Measurements from ENCODE around the gene FAM107B.
"Not testable (repeated sequence)": the region's sequence is repeated elsewhere in the genome, so short reads cannot be mapped to it uniquely, and the experiment has no call there.

FAM107B gene

DNA sequence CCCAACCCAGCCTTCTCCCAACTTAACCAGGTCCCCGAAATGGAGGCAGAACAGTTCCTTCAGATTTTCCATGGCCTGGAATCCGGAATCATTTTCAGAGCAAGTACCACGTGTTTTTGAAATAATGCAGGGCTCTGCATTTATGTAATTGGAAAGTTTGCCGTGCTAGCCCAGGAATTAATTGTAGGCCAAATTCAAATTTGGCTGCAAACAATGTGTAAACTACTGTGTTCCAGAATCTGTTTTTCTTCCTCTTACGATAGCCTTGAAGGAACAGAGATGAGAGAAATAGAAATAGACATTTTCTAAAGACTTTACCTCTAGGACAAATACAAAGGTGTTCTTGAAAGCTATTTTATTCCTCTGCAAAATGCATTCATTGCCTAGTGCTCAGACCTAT is 77.4 kb downstream of the FAM107B start:
- Mint-ChIP-seq H3K36me3 (no peaks in the 10 kb centered on the region), H3K9me3 (no peaks in the 10 kb centered on the region), H3K27ac (no peak overlapping the region), H3K4me1 (peaks cover 16% of the 10 kb centered on the region), H3K27me3 (no peaks in the 10 kb centered on the region), H3K4me3 (no peak overlapping the region)
- no peak for ATAC-seq

- ATAC-seq, result no peak
- no peaks in the 10 kb centered on the region for H3K9me3 Mint-ChIP-seq
Observed at GRCh38 chr10:14696821-14697220, 77.9 kb downstream of the FAM107B start.

DNA sequence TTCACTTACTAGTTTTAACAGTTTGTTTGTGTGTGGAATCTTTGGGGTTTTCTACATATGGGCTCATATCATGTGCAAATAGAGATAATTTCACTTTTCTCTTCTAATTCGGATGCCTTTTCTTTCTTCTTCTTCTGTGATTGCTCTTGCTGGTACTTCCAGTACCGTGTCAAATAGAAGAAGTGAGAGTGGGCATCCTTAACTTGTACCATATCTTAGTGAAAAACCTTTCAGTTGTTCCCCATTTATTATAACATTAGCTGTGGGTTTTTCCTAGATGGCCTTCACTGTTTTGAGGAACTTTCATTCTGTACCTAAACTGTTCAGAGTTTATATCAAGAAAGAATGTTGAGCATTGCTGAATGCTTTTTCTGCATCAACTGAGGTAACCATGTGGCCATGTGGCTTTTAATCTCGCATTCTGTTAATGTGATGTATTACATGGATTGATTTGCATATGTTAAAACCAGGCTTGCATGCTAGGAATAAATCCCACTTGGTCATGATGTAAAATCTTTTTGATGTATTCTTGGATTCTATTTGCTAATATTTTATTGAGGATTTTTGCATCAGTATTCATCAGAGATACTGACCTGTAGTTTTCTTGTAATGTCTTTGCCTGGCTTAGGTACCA is 78.7 kb downstream of the FAM107B start:
- Mint-ChIP-seq H3K9me3 (no peaks in the 10 kb centered on the region), H3K27me3 (no peaks in the 10 kb centered on the region), H3K4me3 (no peak overlapping the region), H3K36me3 (no peaks in the 10 kb centered on the region), H3K27ac (no peak overlapping the region), H3K4me1 (peaks cover 16% of the 10 kb centered on the region)
- ATAC-seq, result no peak

More at GRCh38 chr10:14696821-14697220, 77.9 kb downstream of the FAM107B start:
- Mint-ChIP-seq H3K4me1 (peaks cover 16% of the 10 kb centered on the region), H3K36me3 (no peaks in the 10 kb centered on the region), H3K27ac (no peak overlapping the region), H3K27me3 (no peaks in the 10 kb centered on the region), H3K4me3 (no peak overlapping the region)

DNA sequence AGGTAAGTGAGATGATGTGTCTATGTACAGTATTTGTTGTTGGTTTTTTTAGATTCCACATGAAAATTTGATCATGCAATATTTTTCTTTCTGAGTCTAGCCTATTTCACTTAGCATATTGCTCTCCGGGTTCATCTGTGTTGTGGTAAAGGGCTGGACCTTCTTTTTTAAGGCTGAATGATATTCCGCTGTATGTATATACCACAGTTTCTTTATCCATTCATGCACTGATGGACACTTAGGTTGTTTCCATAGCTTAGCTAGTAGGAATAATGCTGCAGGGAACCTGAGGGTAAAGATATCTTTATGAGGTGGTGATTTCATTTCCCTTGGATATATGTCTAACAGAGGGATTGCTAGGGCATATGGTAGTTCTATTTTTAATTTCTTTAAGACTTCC is 80.8 kb downstream of the FAM107B start:
- peaks cover 22% of the 10 kb centered on the region for H3K4me1 Mint-ChIP-seq
- ATAC-seq, result no peak
- no peak overlapping the region for H3K27ac Mint-ChIP-seq
- H3K36me3 Mint-ChIP-seq, result no peaks in the 10 kb centered on the region
- no peaks in the 10 kb centered on the region for H3K27me3 Mint-ChIP-seq
- no peaks in the 10 kb centered on the region for H3K9me3 Mint-ChIP-seq
- H3K4me3 Mint-ChIP-seq, result no peak overlapping the region

DNA sequence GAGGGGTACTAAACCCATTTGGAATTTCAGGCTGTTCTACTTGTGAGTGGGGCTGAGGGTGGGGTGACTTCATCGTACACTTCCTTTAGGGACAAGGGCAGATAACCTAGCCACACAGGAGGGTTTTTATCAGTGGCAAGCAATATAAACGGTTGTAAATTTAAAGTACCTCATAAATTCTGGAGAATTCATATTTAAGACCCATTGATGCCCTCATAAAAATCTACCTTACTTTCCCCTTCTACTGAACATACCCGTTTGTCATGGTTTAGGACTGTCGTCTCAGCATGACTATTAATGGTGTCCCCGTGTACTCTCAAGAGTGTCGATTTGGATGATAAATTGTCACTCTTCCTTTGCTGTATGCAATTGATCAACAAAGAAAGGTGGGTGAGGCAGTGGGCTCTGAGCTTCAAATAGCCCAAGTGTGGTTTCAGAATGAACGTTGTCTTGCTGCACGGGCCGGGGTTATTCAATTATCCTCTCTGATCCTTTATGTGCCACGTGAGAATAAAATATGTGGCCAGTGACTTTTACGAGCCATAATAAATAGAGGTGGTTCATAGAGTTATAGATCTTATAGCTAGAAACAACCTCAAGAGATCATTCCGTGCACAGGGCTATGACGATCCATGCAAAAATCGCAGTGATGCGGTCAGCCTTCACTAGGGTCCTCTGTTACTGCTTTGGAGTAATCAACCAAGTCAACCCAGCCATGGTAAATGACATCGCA is 82.2 kb downstream of the FAM107B start:
- no peak overlapping the region for H3K27ac Mint-ChIP-seq
- no peaks in the 10 kb centered on the region for H3K36me3 Mint-ChIP-seq
- H3K27me3 Mint-ChIP-seq, result no peaks in the 10 kb centered on the region
- H3K9me3 Mint-ChIP-seq, result no peaks in the 10 kb centered on the region
- H3K4me1 Mint-ChIP-seq, result peaks cover 28% of the 10 kb centered on the region
- ATAC-seq, result no peak
- no peak overlapping the region for H3K4me3 Mint-ChIP-seq

DNA sequence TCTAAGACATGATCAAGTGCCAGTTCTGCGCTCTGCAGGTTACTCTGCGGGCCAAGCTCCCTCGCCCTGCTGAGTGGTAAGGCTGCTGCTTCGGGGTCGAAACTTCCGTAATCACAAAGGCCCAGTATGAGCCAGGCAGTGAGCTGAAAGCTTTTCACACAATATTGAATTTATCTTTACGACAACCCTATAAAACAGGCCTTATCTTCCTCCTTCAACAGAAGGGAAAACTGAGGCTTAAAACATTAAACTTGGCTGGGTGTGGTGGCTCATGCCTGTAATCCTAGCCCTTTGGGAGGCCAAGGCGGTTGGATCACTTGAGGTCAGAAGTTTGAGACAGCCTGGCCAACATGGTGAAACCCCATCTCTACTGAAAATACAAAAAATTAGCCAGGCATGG is 83.3 kb downstream of the FAM107B start:
- Mint-ChIP-seq H3K36me3 (no peaks in the 10 kb centered on the region), H3K9me3 (no peaks in the 10 kb centered on the region), H3K4me1 (peaks cover 22% of the 10 kb centered on the region), H3K4me3 (no peak overlapping the region), H3K27me3 (no peaks in the 10 kb centered on the region), H3K27ac (no peak overlapping the region)
- no peak for ATAC-seq

GRCh38 chr10:14688606-14689005 is 86.1 kb downstream of the FAM107B start:
- no peaks in the 10 kb centered on the region for H3K27me3 Mint-ChIP-seq
- no peaks in the 10 kb centered on the region for H3K36me3 Mint-ChIP-seq
- H3K4me1 Mint-ChIP-seq, result peaks cover 24% of the 10 kb centered on the region
- no peak overlapping the region for H3K4me3 Mint-ChIP-seq
- no peak for ATAC-seq
- H3K27ac Mint-ChIP-seq, result no peak overlapping the region
- H3K9me3 Mint-ChIP-seq, result no peaks in the 10 kb centered on the region

- not testable (repeated sequence) for H3K27ac Mint-ChIP-seq, H3K9me3 Mint-ChIP-seq, H3K4me3 Mint-ChIP-seq, H3K27me3 Mint-ChIP-seq, H3K36me3 Mint-ChIP-seq, ATAC-seq
- H3K4me1 Mint-ChIP-seq, result peaks cover 24% of the 10 kb centered on the region
Observed at GRCh38 chr10:14688189-14688588, 86.5 kb downstream of the FAM107B start.

DNA sequence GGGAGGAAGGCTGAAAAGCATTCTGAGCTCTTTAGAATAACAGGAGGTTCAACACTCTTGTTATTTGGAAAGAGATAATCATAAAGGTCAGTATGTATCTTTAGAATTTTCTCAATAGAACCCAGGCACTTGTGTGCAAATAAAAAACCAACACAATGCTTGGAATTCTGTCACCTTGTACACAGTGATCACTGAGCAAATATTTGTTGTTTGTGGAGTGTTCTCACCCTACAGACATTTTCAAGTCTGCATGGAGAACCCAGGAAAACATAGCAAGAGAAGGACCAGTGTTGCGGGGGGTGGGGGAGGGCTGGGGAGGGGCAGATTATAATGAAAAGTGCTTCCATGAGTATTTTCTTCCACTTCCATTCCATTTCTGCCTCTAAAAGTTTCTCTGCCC is 87.4 kb downstream of the FAM107B start:
- peaks cover 24% of the 10 kb centered on the region for H3K4me1 Mint-ChIP-seq
- no peak overlapping the region for H3K27ac Mint-ChIP-seq
- no peak overlapping the region for H3K4me3 Mint-ChIP-seq
- no peak for ATAC-seq
- no peaks in the 10 kb centered on the region for H3K9me3 Mint-ChIP-seq
- no peaks in the 10 kb centered on the region for H3K27me3 Mint-ChIP-seq
- H3K36me3 Mint-ChIP-seq, result no peaks in the 10 kb centered on the region

DNA sequence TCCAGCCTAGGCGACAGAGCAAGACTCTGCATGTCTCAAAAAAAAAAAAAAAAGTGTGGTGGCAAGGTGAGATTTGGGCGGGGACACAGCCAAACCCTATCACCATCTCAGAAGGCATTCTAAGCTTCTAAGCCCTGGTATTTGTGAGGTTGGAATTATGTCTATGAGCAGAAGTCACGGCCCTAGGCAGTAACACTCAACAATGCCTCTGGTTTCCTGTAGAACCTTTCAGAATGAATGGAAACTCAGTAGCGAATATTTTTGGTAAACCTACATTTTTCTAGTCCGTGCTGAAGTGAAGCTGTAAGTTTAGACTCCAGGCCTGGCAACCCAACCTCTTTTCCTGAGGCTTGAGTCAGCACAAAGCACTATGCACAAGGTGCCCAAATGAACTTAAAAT is 88.3 kb downstream of the FAM107B start:
- Mint-ChIP-seq H3K9me3 (no peaks in the 10 kb centered on the region), H3K27ac (no peak overlapping the region), H3K36me3 (no peaks in the 10 kb centered on the region), H3K27me3 (no peaks in the 10 kb centered on the region), H3K4me1 (peaks cover 24% of the 10 kb centered on the region), H3K4me3 (no peak overlapping the region)
- ATAC-seq, result peak; percentile 56

DNA sequence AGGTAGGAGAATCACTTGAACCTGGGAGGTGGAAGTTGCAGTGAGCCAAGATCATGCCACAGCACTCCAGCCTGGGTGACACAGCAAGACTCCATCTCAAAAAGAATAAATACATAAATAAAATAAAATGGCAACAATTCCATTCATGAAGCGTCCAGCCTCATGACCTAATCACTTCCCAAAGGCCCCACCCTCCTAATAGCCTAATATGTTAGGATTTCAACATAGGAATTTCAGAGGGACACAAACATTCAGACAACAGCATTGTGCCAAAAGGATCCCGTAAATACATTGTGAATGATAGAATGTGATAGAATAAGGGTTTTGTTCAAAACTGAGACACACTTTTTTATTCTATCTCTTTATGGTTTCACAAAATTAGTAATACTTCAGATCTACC is 90.3 kb downstream of the FAM107B start:
- H3K9me3 Mint-ChIP-seq, result no peaks in the 10 kb centered on the region
- H3K4me1 Mint-ChIP-seq, result peaks cover 18% of the 10 kb centered on the region
- no peaks in the 10 kb centered on the region for H3K27me3 Mint-ChIP-seq
- no peak overlapping the region for H3K4me3 Mint-ChIP-seq
- ATAC-seq, result no peak
- no peak overlapping the region for H3K27ac Mint-ChIP-seq
- no peaks in the 10 kb centered on the region for H3K36me3 Mint-ChIP-seq

GRCh38 chr10:14683256-14683655 is 91.4 kb downstream of the FAM107B start:
- no peak for ATAC-seq
- no peaks in the 10 kb centered on the region for H3K36me3 Mint-ChIP-seq
- no peak overlapping the region for H3K4me3 Mint-ChIP-seq
- H3K27me3 Mint-ChIP-seq, result no peaks in the 10 kb centered on the region
- no peaks in the 10 kb centered on the region for H3K9me3 Mint-ChIP-seq
- H3K4me1 Mint-ChIP-seq, result peaks cover 15% of the 10 kb centered on the region
- no peak overlapping the region for H3K27ac Mint-ChIP-seq

DNA sequence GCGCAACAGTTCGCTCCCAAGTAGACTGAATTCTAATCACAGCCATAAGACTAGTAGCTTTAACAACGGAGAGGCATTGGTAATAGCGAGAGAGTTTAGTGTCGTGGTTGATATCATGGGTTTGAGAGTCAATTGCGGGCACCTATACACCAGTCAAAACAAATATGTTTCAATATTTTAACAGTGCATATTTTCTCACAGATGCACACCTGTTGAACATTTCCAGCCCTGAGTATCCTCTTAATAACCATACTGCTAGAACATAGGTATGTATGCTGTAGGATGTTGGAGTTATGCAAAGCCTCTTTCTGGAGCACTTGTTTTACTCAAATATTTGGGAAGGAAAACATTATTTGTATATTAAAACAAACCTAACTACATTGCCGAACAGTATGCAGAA is 92.9 kb downstream of the FAM107B start:
- no peaks in the 10 kb centered on the region for H3K9me3 Mint-ChIP-seq
- H3K36me3 Mint-ChIP-seq, result no peaks in the 10 kb centered on the region
- H3K4me3 Mint-ChIP-seq, result no peak overlapping the region
- H3K4me1 Mint-ChIP-seq, result peaks cover 12% of the 10 kb centered on the region
- no peak for ATAC-seq
- H3K27me3 Mint-ChIP-seq, result no peaks in the 10 kb centered on the region
- no peak overlapping the region for H3K27ac Mint-ChIP-seq

GRCh38 chr10:14681305-14681704 is 93.4 kb downstream of the FAM107B start:
- Mint-ChIP-seq H3K9me3 (no peaks in the 10 kb centered on the region), H3K36me3 (no peaks in the 10 kb centered on the region), H3K27me3 (no peaks in the 10 kb centered on the region), H3K4me1 (peaks cover 10% of the 10 kb centered on the region), H3K27ac (no peak overlapping the region), H3K4me3 (no peak overlapping the region)
- no peak for ATAC-seq

GRCh38 chr10:14678637-14679036 is 96.1 kb downstream of the FAM107B start:
- H3K36me3 Mint-ChIP-seq, result no peaks in the 10 kb centered on the region
- H3K9me3 Mint-ChIP-seq, result no peaks in the 10 kb centered on the region
- H3K4me1 Mint-ChIP-seq, result peaks cover 16% of the 10 kb centered on the region
- H3K27me3 Mint-ChIP-seq, result no peaks in the 10 kb centered on the region
- H3K4me3 Mint-ChIP-seq, result no peak overlapping the region
- ATAC-seq, result no peak
- peak overlapping the region; percentile 60 for H3K27ac Mint-ChIP-seq

GRCh38 chr10:14676732-14677131 is 98.0 kb downstream of the FAM107B start:
- no peaks in the 10 kb centered on the region for H3K27me3 Mint-ChIP-seq
- no peaks in the 10 kb centered on the region for H3K36me3 Mint-ChIP-seq
- H3K4me1 Mint-ChIP-seq, result peaks cover 25% of the 10 kb centered on the region

More at GRCh38 chr10:14676732-14677131, 98.0 kb downstream of the FAM107B start:
- no peak for ATAC-seq
- Mint-ChIP-seq H3K27ac (no peak overlapping the region), H3K4me3 (no peak overlapping the region), H3K9me3 (no peaks in the 10 kb centered on the region)

Measured in stimulated activated memory B cell treated with anti-CD40 and anti-IgM and Interleukin-4, amounts not matched to agents 10 μg/mL and 1 μg/mL and 100 μg/mL, for 72 hours (primary cell).